Ureter (tissue), 1 donor: Measurements from ENCODE around the gene ZBTB18. TPM values are rescaled to one million over a fixed set of nuclear protein-coding genes. Genes with fewer than 3 reads are reported as not detected.

ENCODE experiments used
- DNase-seq: peaks from one replicate; pipeline ENCODE4 v3.0.0-alpha.2; 2020; ENCODE audit warnings: low spot score
- total RNA-seq: library from RNA; stranded (reverse); gene quantifications from one replicate; pipeline ENCODE4 v1.2.4, GENCODE V29; 2023
- donor health status: DM: yes; HTN: yes; CAD: no.

Gene ZBTB18
- total RNA-seq, 1 donor from 2014 or later, result 14.2 TPM

- no peak for DNase-seq
These were observed 37.1 kb downstream of the ZBTB18 start for GRCh38 chr1:244088161-244088560.

GRCh38 chr1:244089561-244089960 is 38.5 kb downstream of the ZBTB18 start:
- DNase-seq, result no peak

GRCh38 chr1:244090645-244091044 is 39.6 kb downstream of the ZBTB18 start:
- DNase-seq, result no peak

GRCh38 chr1:244092293-244092963 is 41.3 kb downstream of the ZBTB18 start:
- DNase-seq, result no peak

GRCh38 chr1:244092964-244093638 is 42.0 kb downstream of the ZBTB18 start:
- DNase-seq, result no peak

GRCh38 chr1:244094880-244095528 is 43.9 kb downstream of the ZBTB18 start:
- DNase-seq, result no peak

- no peak for DNase-seq
These were observed 44.4 kb downstream of the ZBTB18 start for GRCh38 chr1:244095529-244095911.

- DNase-seq, result no peak
These were observed 45.1 kb downstream of the ZBTB18 start for GRCh38 chr1:244096066-244096610.

GRCh38 chr1:244096691-244097090 is 45.6 kb downstream of the ZBTB18 start:
- DNase-seq, result no peak

- DNase-seq, result no peak
These were observed 46.7 kb downstream of the ZBTB18 start for GRCh38 chr1:244097523-244098405.

GRCh38 chr1:244099258-244099930 is 48.3 kb downstream of the ZBTB18 start:
- DNase-seq, result no peak

- no peak for DNase-seq
These were observed 49.2 kb downstream of the ZBTB18 start for GRCh38 chr1:244100276-244100675.

GRCh38 chr1:244100704-244101453 is 49.8 kb downstream of the ZBTB18 start:
- DNase-seq, result no peak

GRCh38 chr1:244102046-244102445 is 51.0 kb downstream of the ZBTB18 start:
- no peak for DNase-seq

GRCh38 chr1:244102468-244102867 is 51.4 kb downstream of the ZBTB18 start:
- DNase-seq, result no peak

- no peak for DNase-seq
These were observed 53.4 kb downstream of the ZBTB18 start for GRCh38 chr1:244104309-244105060.

GRCh38 chr1:244106176-244106575 is 55.1 kb downstream of the ZBTB18 start:
- no peak for DNase-seq
